HG03354 (cell line): ENCODE measurements around the gene EML1.
"Not testable (repeated sequence)": the region's sequence is repeated elsewhere in the genome, so short reads cannot be mapped to it uniquely, and the experiment has no call there.

Source experiments
- ATAC-seq: cut with Tn5 transposase; IDR thresholded peaks from one replicate; pipeline ENCODE4 v1.9.1; 2021; ENCODE audit warnings: mild to moderate bottlenecking; ENCODE audit not compliant: unreplicated experiment, poor library complexity, severe bottlenecking

The EML1 gene

GRCh38 chr14:99755629-99756603 is 37.3 kb upstream of the EML1 start:
- no peak for ATAC-seq

DNA sequence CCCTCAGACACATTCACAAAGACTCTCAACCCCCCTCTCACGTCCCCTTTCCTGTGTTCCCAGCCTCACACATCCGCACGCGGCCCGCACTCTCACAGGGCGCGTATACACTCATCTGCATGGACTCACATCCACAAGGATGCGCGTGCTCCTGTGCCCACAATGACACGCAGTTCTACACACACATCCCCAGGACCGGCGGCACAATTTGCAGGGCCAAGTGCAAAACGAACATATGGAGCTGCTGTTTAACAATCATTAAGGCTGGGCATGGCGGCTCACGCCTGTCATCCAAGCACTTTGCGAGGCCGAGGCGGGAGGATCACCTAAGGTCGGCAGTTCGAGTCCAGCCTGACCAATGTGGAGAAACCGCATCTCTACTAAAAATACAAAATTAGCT is 36.4 kb upstream of the EML1 start:
- no peak for ATAC-seq

- no peak for ATAC-seq
These were observed 35.7 kb upstream of the EML1 start for GRCh38 chr14:99757331-99758070.

DNA sequence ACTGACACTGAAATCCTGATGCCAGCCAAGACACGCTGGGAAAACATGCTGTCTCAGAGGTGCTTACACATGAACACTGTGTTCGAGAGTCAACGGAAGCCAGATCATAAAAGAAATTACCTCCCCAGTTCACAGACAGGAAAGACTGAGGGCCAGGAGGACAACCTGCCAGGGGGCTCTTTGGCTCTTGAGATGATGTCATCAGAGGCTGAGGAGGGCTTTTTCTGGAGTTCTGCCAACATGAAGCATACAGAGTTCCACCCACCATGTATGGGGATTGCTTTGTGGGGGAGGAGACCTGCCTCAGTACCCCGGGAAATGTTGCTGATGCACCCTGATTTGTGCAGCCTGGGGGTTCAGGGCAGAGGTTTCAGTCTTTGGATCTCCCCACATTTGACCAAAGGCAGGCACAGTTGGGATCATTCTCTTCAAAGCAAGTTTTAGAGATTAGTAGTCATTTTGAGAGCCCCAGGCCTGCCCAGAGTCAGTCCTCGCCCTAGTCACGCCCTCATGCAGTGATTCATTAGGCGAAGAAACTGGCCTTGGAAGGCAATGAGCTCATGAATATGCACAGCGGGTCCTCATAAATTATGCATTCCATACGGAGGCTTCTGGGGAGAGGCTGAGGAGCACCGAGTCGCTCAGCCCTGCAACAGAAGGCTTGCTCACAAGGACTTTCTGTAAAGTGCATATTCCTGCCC is 34.9 kb upstream of the EML1 start:
- no peak for ATAC-seq

DNA sequence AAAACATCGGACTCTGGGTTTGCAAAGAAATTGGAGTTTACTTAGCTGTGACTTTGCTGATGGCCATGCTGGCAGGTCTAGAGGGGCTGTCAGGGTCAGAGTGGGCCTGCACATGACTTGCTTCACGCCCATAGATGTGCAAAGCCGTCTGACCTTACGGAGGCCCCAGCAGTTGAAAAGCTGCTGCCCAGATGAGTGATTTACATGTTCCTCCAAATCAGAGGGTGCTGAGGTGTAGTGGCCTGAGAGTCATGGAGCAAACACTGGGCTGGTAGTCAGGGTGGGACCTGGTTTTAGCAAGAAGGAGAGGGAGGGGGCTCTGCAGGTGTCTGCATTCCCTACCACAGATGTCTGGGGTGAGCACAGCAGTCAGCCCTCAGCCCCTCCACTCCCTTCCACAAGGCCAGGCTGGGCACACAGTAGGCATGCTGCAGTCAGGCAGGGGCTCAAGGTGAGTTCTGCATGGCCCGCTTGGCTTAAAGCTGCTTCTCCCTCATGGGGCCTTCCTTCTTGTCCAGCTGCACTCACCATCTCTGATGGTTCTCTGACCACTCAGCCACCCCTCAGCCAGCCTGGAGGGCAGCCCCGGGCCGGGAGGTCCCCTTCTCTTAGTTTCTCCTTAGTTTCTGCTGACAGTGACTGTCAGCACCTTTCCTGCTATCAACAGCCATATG is 34.2 kb upstream of the EML1 start:
- ATAC-seq = no peak

DNA sequence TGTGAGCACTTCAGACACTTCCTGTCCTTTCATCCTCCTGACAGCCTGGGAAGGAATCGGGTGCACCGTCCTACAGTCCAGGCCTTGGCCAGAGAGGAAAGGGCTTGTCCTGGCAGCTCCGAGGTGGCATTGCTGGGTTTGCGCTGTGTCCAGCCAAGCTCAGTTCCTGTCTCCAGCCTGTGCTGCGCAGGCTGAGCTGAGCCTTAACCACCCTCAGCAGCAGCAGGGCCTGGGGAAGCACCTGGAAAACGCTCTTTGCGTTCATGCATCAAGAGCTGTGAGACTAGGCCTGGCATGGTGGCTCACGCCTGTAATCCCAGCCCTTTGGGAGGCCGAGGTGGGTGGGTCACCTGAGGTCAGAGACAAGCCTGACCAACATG is 33.7 kb upstream of the EML1 start:
- no peak for ATAC-seq

- no peak for ATAC-seq
These were observed 32.4 kb upstream of the EML1 start for GRCh38 chr14:99760817-99761216.

GRCh38 chr14:99762911-99763310 is 30.3 kb upstream of the EML1 start:
- ATAC-seq = not testable (repeated sequence)

DNA sequence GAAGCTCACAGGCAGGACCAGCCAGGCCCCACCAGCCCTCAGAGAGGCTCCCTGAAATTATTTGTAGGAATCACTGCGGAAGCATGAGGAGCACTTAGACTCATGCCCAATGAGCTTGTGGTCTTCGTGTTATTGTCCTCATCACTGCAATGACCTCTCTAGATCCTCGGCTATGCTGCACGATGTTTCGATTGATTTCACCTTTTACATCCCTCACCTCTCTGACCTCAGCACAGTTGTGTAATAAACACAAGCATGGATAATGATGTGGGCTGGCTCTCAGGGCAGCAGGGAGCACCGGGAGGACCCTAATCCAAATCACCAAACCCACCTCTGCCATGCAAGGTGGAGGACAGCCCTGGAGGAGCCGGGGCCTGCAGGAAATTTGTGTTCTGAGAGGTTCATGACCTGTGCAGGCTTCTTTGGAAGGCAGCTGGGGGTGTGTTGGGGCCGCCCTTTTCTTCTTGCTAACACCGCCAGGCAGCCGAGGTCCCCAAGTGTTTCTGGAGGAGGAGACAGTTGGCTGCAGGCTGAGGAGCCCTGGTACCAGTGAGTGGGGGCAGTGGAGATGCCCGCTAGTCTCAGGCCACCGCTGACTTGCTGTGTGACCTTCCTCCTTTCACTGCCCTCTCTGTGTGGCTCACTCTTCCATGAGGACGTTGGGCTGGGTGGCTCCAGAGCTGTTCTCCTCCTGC is 29.5 kb upstream of the EML1 start:
- ATAC-seq = no peak

- no peak for ATAC-seq
These were observed 28.9 kb upstream of the EML1 start for GRCh38 chr14:99764222-99764706.

GRCh38 chr14:99768381-99768780 is 24.8 kb upstream of the EML1 start:
- ATAC-seq = no peak

DNA sequence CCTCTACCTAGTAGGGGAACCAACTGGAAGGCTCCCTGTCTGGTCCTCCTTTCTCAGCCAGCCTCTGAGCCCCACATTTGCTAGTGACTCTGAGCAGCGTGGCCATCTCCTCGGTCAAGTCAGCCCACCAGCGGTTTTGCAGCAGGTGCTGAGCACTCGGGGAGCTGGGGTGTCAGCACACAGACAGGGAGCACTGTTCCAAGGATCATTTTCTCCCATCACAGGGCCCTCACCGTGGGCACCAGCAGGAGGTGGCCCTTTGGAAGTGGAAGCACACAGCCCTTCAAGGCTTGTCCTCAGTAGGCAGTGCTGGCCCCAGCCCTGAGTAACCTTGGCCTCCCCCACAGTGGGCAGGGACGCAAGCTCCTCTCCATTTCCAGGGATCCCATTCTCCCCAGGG is 24.1 kb upstream of the EML1 start:
- ATAC-seq = no peak

GRCh38 chr14:99769799-99770198 is 23.4 kb upstream of the EML1 start:
- ATAC-seq = no peak

- no peak for ATAC-seq
These were observed 20.6 kb upstream of the EML1 start for GRCh38 chr14:99772371-99773283.

- ATAC-seq = no peak
These were observed 19.4 kb upstream of the EML1 start for GRCh38 chr14:99773521-99774497.

GRCh38 chr14:99774556-99775307 is 18.5 kb upstream of the EML1 start:
- ATAC-seq = no peak
